Measurements from ENCODE around the gene APOL6. TPM values are rescaled to one million over a fixed set of nuclear protein-coding genes. Genes with fewer than 3 reads are reported as not detected.
A peak's percentile ranks its signal among the peaks of the same experiment; 100 is the strongest.

APOL6 gene
- total and polyA plus RNA-seq, 9 of the 15 experiments (the other 6 are each of a cell fraction or from before 2014, with no cell fraction given) = 0.29 to 1.2 (median 0.70) TPM

- TF ChIP-seq ZNF318 (IDR thresholded peaks at IDR 0.05; ENCODE audit: borderline replicate concordance in 1 of 2, low read depth in 1 of 2) (no peak), NBN (IDR thresholded peaks at IDR 0.05; ENCODE audit: low read depth) (no peak), NCOR1 (IDR thresholded peaks at IDR 0.05) (0 out of 2 replicates have a peak, but pooled peaks have one; percentile 9), ZNF780A (CRISPR knock-in tag; IDR thresholded peaks at IDR 0.05) (no peak), MAFG (tag; conservative IDR thresholded peaks at IDR 0.05) (no peak), CUX1 (CRISPR knock-in tag; IDR thresholded peaks at IDR 0.05) (no peak), KLF6 (CRISPR knock-in tag; IDR thresholded peaks at IDR 0.05; ENCODE audit: borderline replicate concordance) (no peak), TFE3 (CRISPR knock-in tag; IDR thresholded peaks at IDR 0.05) (no peak), ARID3B (CRISPR knock-in tag; IDR thresholded peaks at IDR 0.05; ENCODE audit: borderline replicate concordance) (no peak)
Measured at GRCh38 chr22:35657571-35658312, 9.5 kb downstream of the APOL6 start (continued).
